OCI-LY7 (cell line): Measurements from ENCODE around the gene TMEM164.

Source experiments
- CTCF ChIP-seq: fragments of 200-600 bp; sonication (generic); conservative IDR thresholded peaks from 2 replicates; pipeline ENCODE4 v1.5.1; 2014; ENCODE audit warnings: mild to moderate bottlenecking, antibody characterized with exemption, low read length, moderate library complexity, mixed read lengths
- EZH2phosphoT487 ChIP-seq: fragments of 200-600 bp; sonication (generic); IDR thresholded peaks from 2 replicates; pipeline ENCODE4 v1.6.1; 2018; ENCODE audit warnings: low read depth, borderline replicate concordance, mild to moderate bottlenecking, mixed run types, antibody characterized with exemption, low read length, moderate library complexity, mixed read lengths

- no peak for TF ChIP-seq CTCF
- TF ChIP-seq EZH2phosphoT487 = no peak
Measured at GRCh38 chrX:110081740-110082139, 78.8 kb downstream of the TMEM164 start.
